K562 (cell line): ENCODE data around the gene ESPL1. TPM values are rescaled to one million over a fixed set of nuclear protein-coding genes. Genes with fewer than 3 reads are reported as not detected.

ENCODE experiments used
- ATF3 ChIP-seq, 2 experiments: fragments of 450-650 bp in 1 of 2; sonication (generic) in 1 of 2; formaldehyde crosslinking in 1 of 2; IDR thresholded peaks in 1 of 2; conservative IDR thresholded peaks in 1 of 2; 2 replicates each; pipeline versions ENCODE4 v1.6.1 to v1.8.1; 2016 to 2023; ENCODE audit warnings: mild to moderate bottlenecking in 2 of 2, moderate library complexity in 2 of 2, inconsistent platforms in 1 of 2, missing genetic modification reagents in 1 of 2
- CBX1 ChIP-seq: sonication (generic); IDR thresholded peaks from 2 replicates; pipeline ENCODE4 v1.6.1; 2016; ENCODE audit warnings: antibody characterized with exemption, low read depth, mild to moderate bottlenecking
- DDX20 ChIP-seq: fragments of 450-650 bp; IDR thresholded peaks from 2 replicates; pipeline ENCODE4 v1.6.1; 2016; ENCODE audit warnings: missing genetic modification characterization, low read depth, mild to moderate bottlenecking, missing compliant biosample characterization, moderate library complexity
- E2F3 ChIP-seq: fragments of 250-450 bp; sonication (Bioruptor Pico); IDR thresholded peaks from 2 replicates; pipeline ENCODE4 v1.4.0; 2020; ENCODE audit warnings: mild to moderate bottlenecking
- FOS ChIP-seq: IDR thresholded peaks from 3 replicates; pipeline ENCODE4 v1.6.1; 2011; ENCODE audit not compliant: insufficient read length; ENCODE audit errors: extremely low read depth
- HDAC8 ChIP-seq: fragments of 450-650 bp; IDR thresholded peaks from 2 replicates; pipeline ENCODE4 v1.6.1; 2016; ENCODE audit warnings: mild to moderate bottlenecking, missing genetic modification characterization, moderate library complexity, missing compliant biosample characterization
- HMGXB4 ChIP-seq: sonication (generic); formaldehyde crosslinking; IDR thresholded peaks from 2 replicates; pipeline ENCODE4 v1.8.1; 2023; ENCODE audit warnings: mild to moderate bottlenecking, missing genetic modification reagents
- KLF13 ChIP-seq: fragments of 450-650 bp; IDR thresholded peaks from 2 replicates; pipeline ENCODE4 v1.6.1; 2016; ENCODE audit warnings: missing genetic modification characterization, low read depth, mild to moderate bottlenecking, missing compliant biosample characterization, moderate library complexity, borderline replicate concordance
- MNT ChIP-seq, 2 experiments: fragments of 450-650 bp; conservative IDR thresholded peaks; 2 replicates each; pipeline ENCODE4 v1.6.1; 2017; ENCODE audit warnings: mild to moderate bottlenecking in 2 of 2, moderate library complexity in 2 of 2
- NR1H2 ChIP-seq: sonication (generic); formaldehyde crosslinking; IDR thresholded peaks from 2 replicates; pipeline ENCODE4 v1.4.0; 2020; ENCODE audit warnings: mild to moderate bottlenecking, missing genetic modification reagents
- PBX2 ChIP-seq, 2 experiments: IDR thresholded peaks in 1 of 2; conservative IDR thresholded peaks in 1 of 2; 2 replicates each; pipeline ENCODE4 v1.6.1; 2016; ENCODE audit warnings: low read depth in 2 of 2, mild to moderate bottlenecking in 1 of 2, missing compliant biosample characterization in 1 of 2, missing genetic modification characterization in 1 of 2, moderate library complexity in 1 of 2
- SOX6 ChIP-seq: fragments of 450-650 bp; IDR thresholded peaks from 2 replicates; pipeline ENCODE4 v1.6.1; 2014; ENCODE audit warnings: mild to moderate bottlenecking
- TARDBP ChIP-seq: fragments of 450-650 bp; IDR thresholded peaks from 2 replicates; pipeline ENCODE4 v1.6.1; 2016
- ZNF197 ChIP-seq: fragments of 200-800 bp; sonication (Bioruptor generic); IDR thresholded peaks from 2 replicates; pipeline ENCODE4 v1.6.1; 2016; ENCODE audit warnings: low read depth, missing genetic modification characterization, missing compliant biosample characterization
- ZNF512 ChIP-seq: IDR thresholded peaks from 2 replicates; pipeline ENCODE4 v1.6.1; 2016; ENCODE audit warnings: missing genetic modification characterization, missing compliant biosample characterization
- ZNF785 ChIP-seq: fragments of 250-450 bp; sonication (Bioruptor Pico); IDR thresholded peaks from 2 replicates; pipeline ENCODE4 v1.4.0; 2020; ENCODE audit warnings: mild to moderate bottlenecking
- polyA plus RNA-seq, 8 experiments: library from polyadenylated mRNA; depleted of rRNA in 4 of 8; stranded (reverse) in 5 of 8; unstranded in 3 of 8; fragments of >200 nt; fragmentation: Nextera tagmentation in 2 of 8; fragmentation: Illumina TruSeq in 1 of 8; extraction: Ambion mirVana in 2 of 8; extraction: Trizol in 1 of 8; gene quantifications; 2 replicates each; pipeline versions ENCODE4 v1.2.1 to v1.2.3, GENCODE V29; 2011 to 2014; ENCODE audit warnings: inconsistent platforms in 1 of 8, missing spikeins in 1 of 8
- total RNA-seq, 7 experiments: library from RNA; depleted of rRNA in 6 of 7; stranded (reverse); fragments of >200 nt in 6 of 7; fragmentation: Illumina TruSeq in 2 of 7; extraction: Trizol in 2 of 7; gene quantifications; 2 replicates each; pipeline versions ENCODE4 v1.2.1 to v1.2.3, GENCODE V29; 2011 to 2021; ENCODE audit warnings: low replicate concordance in 1 of 7

ESPL1 gene
- total and polyA plus RNA-seq, 9 of the 15 experiments (the other 6 are each of a cell fraction or from before 2014, with no cell fraction given) = 1.2 to 55.0 (median 18.7) TPM

- TF ChIP-seq ZNF512 (tag) = no peak
- TF ChIP-seq ZNF785 (CRISPR knock-in tag) = no peak
- peak; percentile 57; the same call in 1 of the 2 replicates for TF ChIP-seq PBX2 (CRISPR knock-in tag; IDR thresholded peaks at IDR 0.05; ENCODE audit: low read depth)
- peak; percentile 57 for TF ChIP-seq PBX2 (tag; conservative IDR thresholded peaks at IDR 0.05; ENCODE audit: low read depth)
- peak; percentile 58 for TF ChIP-seq FOS
- TF ChIP-seq ATF3 (IDR thresholded peaks at IDR 0.05) = 0 out of 2 replicates have a peak, but pooled peaks have one; percentile 12
- 0 out of 2 replicates have a peak, but pooled peaks have one; percentile 44 for TF ChIP-seq ATF3 (CRISPR knock-in tag; conservative IDR thresholded peaks at IDR 0.05)
- peak; percentile 58; the same call in 1 of the 2 replicates for TF ChIP-seq SOX6
- TF ChIP-seq TARDBP = peak; percentile 65; the same call in 1 of the 2 replicates
- TF ChIP-seq ZNF197 (CRISPR knock-in tag) = peak; percentile 77; the same call in 1 of the 2 replicates
- peak; percentile 51; the same call in 1 of the 2 replicates for TF ChIP-seq KLF13 (tag)
- TF ChIP-seq HMGXB4 = no peak
- no peak for TF ChIP-seq CBX1
- 0 out of 2 replicates have a peak, but pooled peaks have one; percentile 21 for TF ChIP-seq NR1H2
- peak; percentile 90 to 96 for TF ChIP-seq MNT (conservative IDR thresholded peaks at IDR 0.05)
- peak; percentile 40; the same call in 1 of the 2 replicates for TF ChIP-seq E2F3
- TF ChIP-seq HDAC8 (tag) = no peak
- no peak for TF ChIP-seq DDX20 (tag)
Observed at GRCh38 chr12:53267999-53268629, at the start of gene ESPL1 (continued).
